ENCODE results near the gene CCDC15.
"Not testable (repeated sequence)": the region's sequence is repeated elsewhere in the genome, so short reads cannot be mapped to it uniquely, and the experiment has no call there.

CCDC15 gene

DNA sequence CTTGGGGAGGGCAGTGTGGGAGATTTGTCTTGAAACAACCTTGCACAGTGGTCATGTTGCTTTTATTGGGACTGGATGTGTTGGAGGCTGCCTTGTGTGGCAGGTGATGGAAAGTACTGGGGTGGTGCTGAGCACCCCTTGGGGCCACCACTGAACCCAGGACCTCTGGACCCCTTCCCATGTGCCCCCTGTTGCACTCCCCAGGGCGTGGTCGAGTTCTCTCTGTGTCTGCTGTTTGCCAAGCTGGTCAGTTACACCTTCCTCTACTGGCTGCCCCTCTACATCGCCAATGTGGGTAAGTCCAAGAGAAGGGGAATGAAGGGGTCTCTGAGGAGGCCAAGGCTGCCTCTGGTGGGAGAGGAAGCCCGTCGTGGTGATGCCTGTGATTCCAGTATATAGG, 128.0 kb downstream of the CCDC15 start:
- no peak for DNase-seq (ENCODE audit: low read depth in 2 of 2)

- DNase-seq (ENCODE audit: low read depth in 2 of 2), result no peak
Measured at GRCh38 chr11:125082611-125083311, 128.8 kb downstream of the CCDC15 start.

GRCh38 chr11:125083312-125084056, 129.5 kb downstream of the CCDC15 start:
- DNase-seq (ENCODE audit: low read depth in 2 of 2), result no peak

DNA sequence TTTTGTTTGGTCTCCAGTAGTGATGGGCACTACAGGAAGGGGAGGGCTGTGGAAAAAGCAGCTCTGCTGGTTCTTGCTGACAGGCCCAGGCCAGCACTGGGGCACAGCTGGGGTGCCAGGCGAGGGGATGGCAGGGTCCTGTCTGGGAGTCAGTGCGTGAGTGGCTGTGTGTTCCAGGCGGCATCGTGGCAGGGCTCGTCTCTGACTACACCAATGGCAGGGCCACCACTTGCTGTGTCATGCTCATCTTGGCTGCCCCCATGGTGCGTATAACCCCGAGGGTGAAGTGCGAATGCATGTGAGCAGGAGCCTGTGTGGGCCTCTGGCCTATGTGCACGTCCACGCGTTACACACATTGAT, 130.0 kb downstream of the CCDC15 start:
- no peak for DNase-seq (ENCODE audit: low read depth in 2 of 2)

- no peak for DNase-seq (ENCODE audit: low read depth in 2 of 2)
Measured at GRCh38 chr11:125084761-125085231, 130.8 kb downstream of the CCDC15 start.

DNA sequence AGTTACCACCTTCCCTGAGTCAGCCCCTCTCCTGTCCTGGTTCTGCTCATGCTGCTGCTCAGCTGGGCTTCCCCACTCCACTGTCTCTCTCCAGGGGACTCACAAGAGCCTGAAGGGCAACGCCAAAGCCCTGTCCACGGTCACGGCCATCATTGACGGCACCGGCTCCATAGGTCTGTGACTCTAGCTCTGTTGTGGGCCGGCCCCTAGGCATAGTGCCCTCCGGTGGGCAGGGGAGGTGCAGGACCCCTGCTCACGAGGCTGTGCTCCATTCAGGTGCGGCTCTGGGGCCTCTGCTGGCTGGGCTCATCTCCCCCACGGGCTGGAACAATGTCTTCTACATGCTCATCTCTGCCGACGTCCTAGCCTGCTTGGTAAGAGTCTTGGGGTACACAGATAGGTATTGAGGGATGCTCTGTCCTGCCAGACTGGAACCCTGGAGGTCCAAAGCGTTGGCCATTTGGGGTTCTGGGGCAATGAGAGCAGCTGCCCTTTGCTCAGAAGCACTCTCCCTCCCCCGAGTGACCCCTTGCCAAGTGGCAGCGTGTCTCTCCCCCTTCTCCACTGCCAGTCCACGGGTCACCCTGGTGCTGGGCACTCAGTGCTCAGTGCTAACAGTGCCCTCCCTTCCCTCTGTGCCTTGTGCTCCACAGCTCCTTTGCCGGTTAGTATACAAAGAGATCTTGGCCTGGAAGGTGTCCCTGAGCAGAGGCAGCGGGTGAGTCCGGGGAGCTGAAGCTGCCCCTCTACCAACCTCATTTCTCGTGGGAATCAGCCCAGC, 131.5 kb downstream of the CCDC15 start:
- DNase-seq (ENCODE audit: low read depth in 2 of 2), result no peak

DNA sequence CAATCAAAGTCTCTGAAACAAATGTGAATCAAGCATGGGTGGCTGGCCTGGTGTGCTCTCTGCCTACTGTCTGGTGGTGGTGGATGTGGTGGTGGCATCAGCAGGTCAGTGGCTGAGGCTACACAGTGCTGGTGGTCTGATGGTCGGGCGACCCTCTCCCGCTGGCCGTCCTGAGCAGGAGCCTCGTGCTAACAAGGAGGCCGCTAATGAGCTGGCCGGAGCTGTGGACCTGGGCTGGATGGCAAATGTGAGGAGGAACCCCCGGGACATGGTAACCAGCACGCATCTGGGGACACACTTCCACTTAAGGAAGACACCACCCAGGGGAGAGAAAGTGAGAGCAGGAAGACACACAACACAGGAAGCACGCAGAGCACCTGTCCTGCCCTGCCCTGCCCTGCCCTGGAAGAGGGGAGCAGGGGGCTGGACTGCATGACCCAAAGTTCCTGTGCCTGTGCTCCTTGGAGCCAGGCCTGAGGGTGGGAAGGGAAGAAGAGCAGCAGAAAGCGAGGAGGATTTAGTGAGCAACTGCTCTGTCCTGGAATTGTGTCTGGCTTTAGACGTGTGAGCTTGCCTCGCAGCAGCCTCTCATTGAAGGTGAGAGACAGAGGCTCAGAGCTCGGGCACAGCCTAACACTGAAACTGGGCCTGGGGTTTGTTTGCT, 132.8 kb downstream of the CCDC15 start:
- DNase-seq (ENCODE audit: low read depth in 2 of 2), result no peak

GRCh38 chr11:125088123-125088522, 134.1 kb downstream of the CCDC15 start:
- no peak for DNase-seq (ENCODE audit: low read depth in 2 of 2)

GRCh38 chr11:125088576-125089455, 134.8 kb downstream of the CCDC15 start:
- DNase-seq (ENCODE audit: low read depth in 2 of 2), result no peak

GRCh38 chr11:125089481-125089880, 135.5 kb downstream of the CCDC15 start:
- not testable (repeated sequence) for DNase-seq (ENCODE audit: low read depth in 2 of 2)

DNA sequence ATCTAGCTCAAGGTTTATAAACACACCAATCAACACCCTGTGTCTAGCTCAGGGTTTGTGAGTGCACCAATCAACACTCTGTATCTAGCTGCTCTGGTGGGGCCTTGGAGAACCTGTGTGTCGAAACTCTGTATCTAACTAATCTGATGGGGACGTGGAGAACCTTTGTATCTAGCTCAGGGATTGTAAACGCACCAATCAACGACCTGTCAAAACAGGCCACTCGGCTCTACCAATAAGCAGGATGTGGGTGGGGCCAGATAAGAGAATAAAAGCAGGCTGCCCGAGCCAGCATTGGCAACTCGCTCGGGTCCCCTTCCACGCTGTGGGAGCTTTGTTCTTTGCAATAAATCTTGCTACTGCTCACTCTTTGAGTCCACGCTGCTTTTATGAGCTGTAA, 136.1 kb downstream of the CCDC15 start:
- DNase-seq (ENCODE audit: low read depth in 2 of 2), result not testable (repeated sequence)

GRCh38 chr11:125090816-125091215, 136.8 kb downstream of the CCDC15 start:
- no peak for DNase-seq (ENCODE audit: low read depth in 2 of 2)

Data from activated CD8-positive, alpha-beta memory T cell treated with anti-CD3 and anti-CD28 coated beads for 4 hours (primary cell).